Measurements from ENCODE around the gene OGN.
"Not testable (repeated sequence)": the region's sequence is repeated elsewhere in the genome, so short reads cannot be mapped to it uniquely, and the experiment has no call there.

The OGN gene

DNA sequence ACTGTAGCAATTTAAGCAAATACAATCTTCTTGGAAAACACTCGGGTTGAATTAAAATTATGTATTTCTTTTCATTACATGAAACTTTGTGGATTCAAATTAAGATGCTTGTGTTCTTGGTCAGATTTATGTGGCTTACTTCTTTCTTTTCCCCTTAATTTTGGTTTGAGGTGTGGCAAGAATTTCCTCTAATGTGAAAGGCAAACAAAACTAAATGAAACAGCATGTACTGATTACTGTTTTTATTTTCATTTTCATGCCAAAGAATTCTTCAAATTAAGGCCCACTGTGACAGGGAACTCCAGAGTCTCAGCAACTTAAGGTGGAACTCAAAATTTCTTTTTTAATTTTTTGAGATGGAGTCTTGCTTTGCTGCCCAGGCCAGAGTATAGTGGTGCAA is 20.0 kb upstream of the OGN start, which contains the start of gene OMD:
OMD (minus strand) TSS at position 132 of the 400 bp plus-strand sequence. CDS start 6,913 bp downstream, outside the sequence.
- no peak within 1 kb of the TSS for H3K4me3 ChIP-seq (replicated peaks; ENCODE audit: low read depth, low read length)
- no peak for DNase-seq (ENCODE audit: extremely low read depth, low read depth)
- no peak for TF ChIP-seq CTCF (IDR thresholded peaks at IDR 0.05; ENCODE audit: low read depth, low read length, missing control alignments)

GRCh38 chr9:92423612-92424011 is 19.2 kb upstream of the OGN start:
- no peak overlapping the region for H3K4me3 ChIP-seq (replicated peaks; ENCODE audit: low read depth, low read length)
- no peak for TF ChIP-seq CTCF (IDR thresholded peaks at IDR 0.05; ENCODE audit: low read depth, low read length, missing control alignments)
- DNase-seq (ENCODE audit: extremely low read depth, low read depth): no peak

DNA sequence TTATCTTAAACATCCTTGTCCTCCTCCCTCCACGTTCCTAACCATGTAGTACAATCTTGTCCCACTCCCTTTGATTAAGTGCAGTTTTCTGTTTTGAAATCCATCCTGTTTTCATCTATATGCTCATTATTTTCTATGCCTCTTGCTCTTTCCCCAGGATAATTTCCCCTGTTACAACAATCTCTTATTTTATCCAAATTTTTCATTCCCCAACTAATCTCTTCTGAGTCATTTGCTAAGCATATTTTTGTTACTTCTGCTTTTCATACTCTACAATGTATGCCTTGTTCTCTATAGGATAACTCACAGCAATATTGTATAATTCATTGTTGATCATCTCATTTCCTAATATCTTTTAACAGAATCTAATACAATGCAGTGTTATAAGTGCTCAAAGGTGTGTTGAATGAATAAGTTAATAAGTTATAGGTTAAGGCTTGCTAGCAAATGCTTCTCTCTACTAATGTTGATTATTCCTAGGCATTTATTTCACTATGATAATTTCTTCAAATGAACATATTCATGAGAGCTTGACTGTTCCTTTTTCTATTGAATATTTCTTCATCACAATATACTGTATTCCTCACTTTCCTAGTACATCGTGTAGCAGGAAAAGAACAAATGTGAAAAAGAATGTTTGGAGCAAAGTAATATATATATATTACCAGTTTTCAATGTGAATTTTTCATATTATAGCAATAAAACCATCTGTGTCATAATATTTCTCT is 18.4 kb upstream of the OGN start:
- DNase-seq (ENCODE audit: extremely low read depth, low read depth): no peak
- H3K4me3 ChIP-seq (replicated peaks; ENCODE audit: low read depth, low read length): no peak overlapping the region
- no peak for TF ChIP-seq CTCF (IDR thresholded peaks at IDR 0.05; ENCODE audit: low read depth, low read length, missing control alignments)

DNA sequence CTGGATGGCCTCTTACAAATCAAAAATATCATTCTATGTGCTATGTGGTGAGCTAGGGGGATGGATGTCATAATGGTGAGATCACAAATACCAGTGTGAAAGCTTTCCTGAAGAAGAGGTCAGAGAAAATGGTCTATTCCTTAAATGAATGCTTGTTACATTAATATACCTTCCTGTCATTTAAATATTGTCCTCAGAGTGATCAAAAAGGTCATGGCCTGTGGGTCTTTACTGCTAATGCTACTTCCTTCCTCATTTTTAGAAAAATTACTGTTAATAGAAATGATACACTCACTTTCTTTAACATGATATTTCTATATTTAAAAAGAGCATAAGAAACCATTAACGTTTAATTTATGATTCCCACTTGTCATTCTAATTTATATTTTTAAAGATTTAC is 10.2 kb upstream of the OGN start:
- no peak for TF ChIP-seq CTCF (IDR thresholded peaks at IDR 0.05; ENCODE audit: low read depth, low read length, missing control alignments)
- no peak overlapping the region for H3K4me3 ChIP-seq (replicated peaks; ENCODE audit: low read depth, low read length)
- no peak for DNase-seq (ENCODE audit: extremely low read depth, low read depth)

DNA sequence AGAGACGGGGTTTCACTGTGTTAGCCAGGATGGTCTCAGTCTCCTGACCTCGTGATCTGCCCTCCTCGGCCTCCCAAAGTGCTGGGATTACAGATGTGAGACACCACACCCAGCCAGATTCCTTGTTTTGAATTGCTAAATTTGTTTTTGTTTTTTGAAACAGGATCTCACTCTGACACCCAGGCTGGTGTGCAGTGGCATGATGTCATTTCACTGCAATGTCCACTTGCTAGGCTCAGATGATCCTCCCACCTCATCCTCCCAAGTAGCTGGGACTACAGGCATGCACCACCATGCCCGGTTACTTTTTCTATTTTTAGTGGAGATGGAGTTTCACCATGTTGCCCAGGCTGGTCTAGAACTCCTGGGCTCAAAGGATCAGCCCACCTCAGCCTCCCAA is 6.8 kb upstream of the OGN start:
- not testable (repeated sequence) for H3K4me3 ChIP-seq (replicated peaks; ENCODE audit: low read depth, low read length); DNase-seq (ENCODE audit: extremely low read depth, low read depth)

- no peak overlapping the region for H3K4me3 ChIP-seq (replicated peaks; ENCODE audit: low read depth, low read length)
- no peak for DNase-seq (ENCODE audit: extremely low read depth, low read depth)
- TF ChIP-seq CTCF (IDR thresholded peaks at IDR 0.05; ENCODE audit: low read depth, low read length, missing control alignments): no peak
Observed at GRCh38 chr9:92408747-92409478, 4.5 kb upstream of the OGN start.

DNA sequence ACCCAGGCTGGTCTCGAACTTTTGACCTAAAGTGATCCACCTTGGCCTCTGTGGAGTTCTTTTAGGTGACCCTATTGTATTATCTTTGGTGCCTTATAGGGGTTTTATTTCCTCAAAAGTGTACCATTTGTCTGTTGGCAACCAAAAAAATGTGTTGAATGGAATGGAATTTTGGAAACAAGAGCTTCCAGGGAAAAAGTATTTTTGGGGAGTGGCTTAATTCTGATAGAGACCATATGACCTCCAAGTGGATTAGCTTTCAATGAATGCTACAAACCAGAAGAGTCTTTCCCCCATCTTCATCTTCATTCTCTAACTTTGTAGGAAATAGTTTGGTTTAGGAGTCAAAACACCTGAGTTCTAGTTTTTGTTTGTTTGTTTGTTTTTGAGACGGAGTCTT is 3.4 kb upstream of the OGN start:
- no peak overlapping the region for H3K4me3 ChIP-seq (replicated peaks; ENCODE audit: low read depth, low read length)
- DNase-seq (ENCODE audit: extremely low read depth, low read depth): no peak
- TF ChIP-seq CTCF (IDR thresholded peaks at IDR 0.05; ENCODE audit: low read depth, low read length, missing control alignments): no peak

Data from HFF-Myc (cell line).